ENCODE results near the gene SETDB1. TPM values are rescaled to one million over a fixed set of nuclear protein-coding genes. Genes with fewer than 3 reads are reported as not detected.

SETDB1 gene
- total RNA-seq, 4 donors from 2014 or later = 32.3 to 41.4 (median 39.5) TPM

DNA sequence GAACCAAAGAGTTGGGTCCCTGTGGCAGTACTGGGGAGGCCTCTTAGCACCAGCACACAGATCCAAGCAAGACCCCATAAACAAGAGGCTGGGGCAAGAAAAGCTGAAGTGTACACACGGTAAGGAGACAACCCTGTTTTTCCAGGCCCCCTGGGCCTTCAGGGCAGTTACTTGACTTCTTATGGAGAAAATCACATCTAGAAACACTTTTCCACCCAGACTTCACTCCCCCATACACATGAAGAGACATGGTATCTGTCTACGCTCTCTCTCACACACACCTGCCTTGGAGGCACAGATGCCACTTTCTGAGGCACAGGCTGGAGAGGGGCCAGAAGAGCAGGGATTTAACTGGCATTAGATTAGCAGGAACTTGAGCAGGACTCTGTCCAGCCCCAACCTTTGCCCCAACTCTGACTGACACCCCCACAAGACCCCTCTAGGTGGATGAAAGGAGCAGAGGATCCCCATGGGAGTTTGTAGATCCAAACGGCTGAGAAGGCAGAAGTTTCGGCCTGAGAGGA is 46.3 kb downstream of the SETDB1 start:
- TF ChIP-seq, protein P1, sequence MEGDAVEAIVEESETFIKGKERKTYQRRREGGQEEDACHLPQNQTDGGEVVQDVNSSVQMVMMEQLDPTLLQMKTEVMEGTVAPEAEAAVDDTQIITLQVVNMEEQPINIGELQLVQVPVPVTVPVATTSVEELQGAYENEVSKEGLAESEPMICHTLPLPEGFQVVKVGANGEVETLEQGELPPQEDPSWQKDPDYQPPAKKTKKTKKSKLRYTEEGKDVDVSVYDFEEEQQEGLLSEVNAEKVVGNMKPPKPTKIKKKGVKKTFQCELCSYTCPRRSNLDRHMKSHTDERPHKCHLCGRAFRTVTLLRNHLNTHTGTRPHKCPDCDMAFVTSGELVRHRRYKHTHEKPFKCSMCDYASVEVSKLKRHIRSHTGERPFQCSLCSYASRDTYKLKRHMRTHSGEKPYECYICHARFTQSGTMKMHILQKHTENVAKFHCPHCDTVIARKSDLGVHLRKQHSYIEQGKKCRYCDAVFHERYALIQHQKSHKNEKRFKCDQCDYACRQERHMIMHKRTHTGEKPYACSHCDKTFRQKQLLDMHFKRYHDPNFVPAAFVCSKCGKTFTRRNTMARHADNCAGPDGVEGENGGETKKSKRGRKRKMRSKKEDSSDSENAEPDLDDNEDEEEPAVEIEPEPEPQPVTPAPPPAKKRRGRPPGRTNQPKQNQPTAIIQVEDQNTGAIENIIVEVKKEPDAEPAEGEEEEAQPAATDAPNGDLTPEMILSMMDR (IDR thresholded peaks at IDR 0.05; ENCODE audit: low read depth) = no peak

DNA sequence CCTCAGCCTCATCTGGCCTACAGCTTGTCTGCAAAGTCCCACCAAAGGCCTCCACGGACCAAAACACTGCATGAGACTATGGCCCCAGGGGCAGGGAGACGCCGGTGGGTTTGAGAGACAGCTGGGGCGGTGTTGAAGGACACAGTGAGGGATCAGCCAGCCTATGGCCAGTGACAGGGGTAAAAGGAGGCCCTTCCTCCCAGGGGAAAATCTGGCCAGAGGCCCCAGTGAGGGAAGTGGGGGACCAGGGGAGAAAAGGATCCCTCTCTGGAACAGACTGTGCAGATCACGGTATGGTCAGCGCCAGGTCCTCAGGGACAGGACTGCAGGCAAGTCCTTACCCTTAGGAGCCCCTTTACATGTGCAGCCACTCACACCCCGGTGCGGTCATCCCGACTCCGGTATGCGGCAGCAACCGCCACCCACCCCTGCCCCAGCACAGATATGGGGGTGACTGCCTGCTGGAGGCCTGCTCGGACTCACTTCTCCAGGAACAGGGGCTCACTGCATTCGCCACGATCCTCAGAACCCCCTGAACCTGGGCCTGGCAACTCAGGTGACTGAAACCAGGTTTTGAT is 47.2 kb downstream of the SETDB1 start:
- TF ChIP-seq, protein P1 (IDR thresholded peaks at IDR 0.05; ENCODE audit: low read depth) = no peak

DNA sequence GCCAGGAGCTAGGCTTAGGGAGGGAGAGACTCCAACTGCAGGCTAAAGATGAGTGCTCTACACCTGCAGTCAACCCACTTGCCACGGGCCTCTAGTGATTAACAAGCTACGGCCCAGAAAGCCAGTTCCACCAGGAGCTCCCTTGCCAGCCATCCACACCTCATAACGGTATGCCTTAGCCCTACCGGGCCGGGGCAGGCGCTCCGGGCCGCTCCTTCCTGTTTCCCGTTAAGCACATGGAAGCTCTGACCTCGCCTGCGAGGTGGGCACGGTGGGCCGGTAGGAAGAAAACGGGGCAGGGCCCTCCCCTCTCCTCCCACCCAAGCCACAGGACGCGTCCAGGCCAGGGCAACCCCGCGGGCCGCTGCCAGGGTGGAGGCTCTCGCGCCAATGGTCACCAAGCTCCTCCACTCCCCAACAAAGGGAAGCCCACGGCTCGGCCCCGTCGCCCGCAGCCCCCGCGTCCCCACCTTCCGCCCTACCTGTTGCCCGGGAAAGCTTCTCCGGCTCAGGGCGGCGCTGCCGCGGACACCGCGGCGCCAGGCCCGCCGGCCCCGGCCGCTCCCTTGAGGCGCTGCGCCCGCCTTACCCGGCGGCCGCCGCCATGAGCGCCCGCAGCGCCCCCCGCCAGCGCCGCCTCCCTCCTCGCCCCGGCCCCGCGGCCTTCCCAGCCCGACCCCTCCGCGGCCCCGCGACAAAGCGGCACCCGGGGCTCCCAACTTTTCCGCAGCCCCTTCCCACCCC is 47.8 kb downstream of the SETDB1 start:
- TF ChIP-seq, protein P1 (IDR thresholded peaks at IDR 0.05; ENCODE audit: low read depth) = no peak

DNA sequence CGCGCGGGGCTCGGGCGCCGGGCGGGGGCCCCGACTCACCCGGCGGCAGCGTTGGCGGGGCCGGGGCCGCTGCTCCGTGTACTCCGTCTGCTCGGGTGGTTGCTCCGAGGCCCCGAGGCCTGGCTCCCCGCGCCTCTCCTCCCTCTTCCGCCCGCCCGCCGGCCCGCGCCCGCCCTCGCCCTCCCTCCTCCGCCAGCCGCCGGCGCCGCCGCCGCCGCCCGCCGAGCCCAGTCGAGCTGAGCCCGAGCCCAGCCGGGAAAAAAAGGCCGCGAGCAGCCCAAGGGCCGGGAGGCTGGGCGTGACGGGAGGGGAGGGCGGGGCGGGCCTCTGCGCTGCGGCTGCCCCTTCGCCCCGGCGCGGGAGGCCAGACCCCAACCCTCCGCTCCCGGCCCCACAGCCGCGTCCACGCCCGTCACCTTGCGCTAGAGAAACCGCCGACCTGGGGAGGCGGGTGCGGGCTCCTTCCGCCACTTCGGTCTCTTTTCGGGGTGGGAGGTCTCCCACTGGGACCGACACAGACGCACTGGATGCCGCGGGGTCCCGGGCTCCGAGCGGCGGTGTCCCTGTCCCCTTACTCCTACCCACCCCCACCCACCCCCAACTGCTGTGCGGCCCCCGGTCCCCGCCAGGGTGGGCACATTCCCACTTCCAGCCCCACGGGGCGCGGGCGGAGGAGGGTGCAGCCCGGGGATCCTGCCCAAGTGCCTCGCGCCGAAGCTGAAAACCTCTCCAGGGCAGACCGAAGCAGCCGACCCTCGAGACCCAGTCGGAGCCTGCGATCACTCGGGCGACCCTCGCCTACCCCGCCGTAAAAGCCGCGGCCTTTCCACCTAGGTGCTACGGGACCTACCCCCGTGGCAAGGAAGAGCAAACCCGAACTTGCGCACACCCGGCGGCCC is 48.7 kb downstream of the SETDB1 start, which contains the start of gene CERS2:
Gene CERS2 (minus strand): TSS at position 256 of the 899 bp plus-strand sequence. CDS start 5,745 bp downstream, outside the sequence.
- TF ChIP-seq, protein P1 (IDR thresholded peaks at IDR 0.05; ENCODE audit: low read depth) = no peak

DNA sequence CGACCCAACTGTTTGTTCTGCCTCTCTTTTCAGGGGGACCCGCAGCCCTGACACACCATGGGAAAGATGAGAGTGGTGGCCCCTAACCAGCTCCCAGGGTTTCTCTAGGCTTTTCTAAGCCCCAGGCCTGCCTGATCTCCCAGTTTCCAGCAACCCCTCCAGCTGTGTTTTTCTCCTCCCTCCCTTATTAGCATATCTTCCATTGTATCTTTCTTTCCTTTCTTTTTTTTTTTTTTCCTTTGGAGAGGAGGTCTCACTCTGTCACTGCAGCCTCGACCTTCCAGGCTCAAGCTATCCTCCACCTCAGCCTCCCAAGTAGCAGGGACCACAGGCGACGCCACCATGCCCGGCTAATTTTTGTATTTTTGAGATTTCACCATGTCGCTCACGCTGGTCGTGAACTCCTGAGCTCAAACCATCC is 50.2 kb downstream of the SETDB1 start:
- TF ChIP-seq, protein P1 (IDR thresholded peaks at IDR 0.05; ENCODE audit: low read depth) = no peak

DNA sequence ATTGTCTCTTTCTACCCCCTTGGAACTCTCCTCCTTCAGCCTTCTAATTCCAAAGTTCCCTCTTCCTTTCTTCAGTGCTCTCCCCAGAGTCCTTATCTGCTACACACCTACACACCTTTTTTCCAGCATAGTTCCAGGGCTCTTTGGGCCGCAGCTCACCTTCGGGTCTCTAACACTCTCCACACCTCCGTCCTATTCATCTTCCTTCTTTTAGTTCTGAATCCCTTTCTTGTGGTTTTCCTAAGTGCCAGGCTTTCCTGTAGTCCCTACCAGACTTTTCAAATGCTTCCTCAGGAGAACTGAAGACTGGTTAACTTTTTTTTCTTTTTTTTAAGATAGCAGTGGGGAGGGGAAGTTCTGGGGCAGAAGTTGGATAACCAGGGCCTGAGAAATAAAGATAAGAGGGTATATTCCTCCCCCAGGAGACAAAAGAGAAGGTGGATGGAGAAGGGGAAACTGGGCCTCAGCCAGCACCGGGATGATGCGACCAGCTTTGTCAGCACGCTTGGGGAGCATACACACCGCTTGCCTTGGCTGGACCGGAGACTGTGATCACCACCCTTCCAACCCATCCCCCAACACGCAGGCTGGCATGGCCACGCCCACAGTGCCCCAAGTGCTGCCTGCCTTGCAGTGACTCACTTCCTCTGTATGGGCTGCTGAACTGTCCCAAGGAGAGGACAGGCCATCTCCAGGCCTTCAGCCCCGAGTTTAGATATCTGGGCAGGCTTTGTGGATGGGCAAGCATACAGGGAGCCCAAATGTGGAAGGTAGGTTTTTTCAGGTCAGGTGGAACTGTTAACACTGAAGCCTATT is 50.9 kb downstream of the SETDB1 start:
- TF ChIP-seq, protein P1 (IDR thresholded peaks at IDR 0.05; ENCODE audit: low read depth) = no peak

Data from subcutaneous adipose tissue (tissue), 4 donors.